Ureter (tissue), 1 donor: Measurements from ENCODE around the gene LCNL1. TPM values are rescaled to one million over a fixed set of nuclear protein-coding genes. Genes with fewer than 3 reads are reported as not detected.
"Not testable (repeated sequence)": the region's sequence is repeated elsewhere in the genome, so short reads cannot be mapped to it uniquely, and the experiment has no call there.

Experiments used
- DNase-seq: peaks from one replicate; pipeline ENCODE4 v3.0.0-alpha.2; 2020; ENCODE audit warnings: low spot score
- total RNA-seq: library from RNA; stranded (reverse); gene quantifications from one replicate; pipeline ENCODE4 v1.2.4, GENCODE V29; 2023
- donor health status: DM: yes; HTN: yes; CAD: no.

The LCNL1 gene
- total RNA-seq, 1 donor from 2014 or later = 1.7 TPM

DNA sequence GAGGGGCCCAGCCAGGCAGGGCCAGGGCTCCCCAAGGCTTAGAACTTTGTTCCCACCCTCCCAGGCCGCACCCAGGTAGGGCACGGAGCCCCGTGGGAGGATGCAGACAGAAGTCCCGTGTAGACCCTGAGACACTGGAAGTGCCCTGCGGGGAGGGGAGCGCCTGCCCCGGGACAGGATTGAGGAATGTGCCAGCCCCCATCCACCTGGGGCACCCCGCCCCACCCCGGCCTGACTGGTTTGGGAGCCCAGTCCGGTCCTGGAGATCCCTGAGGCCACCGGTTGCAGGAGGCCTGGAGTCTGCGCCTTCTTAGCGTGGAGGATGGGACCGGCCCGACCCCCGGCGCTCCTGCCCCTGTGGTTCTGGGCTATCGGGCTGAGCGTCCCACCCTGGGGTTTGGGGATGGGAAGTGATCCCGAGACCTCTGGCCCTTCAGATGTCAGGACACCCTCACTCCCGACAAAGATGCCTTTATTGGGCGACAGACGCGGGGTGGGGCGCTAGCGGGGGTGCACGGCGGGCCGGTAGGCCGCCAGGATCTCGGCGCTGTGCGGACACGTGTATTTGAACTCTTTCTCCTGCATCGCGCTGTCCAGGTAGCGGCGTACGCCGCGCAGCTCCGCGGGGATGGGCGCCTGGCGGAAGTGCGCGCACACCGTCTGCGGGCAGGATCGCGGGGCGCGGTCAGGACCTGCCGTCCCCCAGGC lies 11.5 kb downstream of the LCNL1 start:
- no peak for DNase-seq

DNA sequence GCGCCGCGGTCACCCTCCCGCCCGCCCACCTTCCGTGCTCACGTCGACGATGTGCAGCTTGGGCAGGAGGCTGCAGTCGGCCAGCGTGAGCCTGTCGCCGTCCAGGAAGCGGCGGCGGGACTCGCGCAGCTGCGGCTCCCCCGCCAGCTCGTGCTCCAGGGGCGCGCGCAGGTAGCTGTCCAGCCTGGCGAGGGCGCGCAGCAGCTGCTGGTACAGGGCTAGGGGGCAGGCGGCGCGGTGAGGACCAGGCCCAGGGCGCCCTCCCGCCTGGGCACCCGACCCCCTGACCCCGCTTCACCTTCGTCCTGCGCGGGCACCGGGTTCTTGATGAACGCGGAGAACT lies 12.1 kb downstream of the LCNL1 start:
- DNase-seq = no peak

DNA sequence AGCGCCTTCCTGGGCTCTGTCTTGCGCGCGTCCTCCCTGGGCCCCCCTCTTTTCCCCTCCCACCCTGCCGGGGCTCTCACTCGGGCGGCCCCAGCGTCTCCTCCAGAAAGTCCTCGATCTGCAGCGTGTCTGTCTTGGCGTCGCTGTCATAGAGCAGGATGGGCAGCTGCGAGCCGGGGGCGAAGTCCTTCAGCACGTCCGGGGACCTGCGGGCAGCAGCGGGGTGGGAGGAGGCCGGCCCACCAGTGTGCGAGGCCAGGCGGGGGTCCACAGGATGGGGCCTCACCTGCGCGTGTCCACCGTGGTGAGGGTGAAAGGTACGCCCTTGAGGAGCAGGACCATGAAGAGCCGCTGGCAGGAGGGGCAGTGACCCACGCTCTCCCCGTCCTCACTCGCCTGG lies 12.6 kb downstream of the LCNL1 start:
- DNase-seq = no peak

DNA sequence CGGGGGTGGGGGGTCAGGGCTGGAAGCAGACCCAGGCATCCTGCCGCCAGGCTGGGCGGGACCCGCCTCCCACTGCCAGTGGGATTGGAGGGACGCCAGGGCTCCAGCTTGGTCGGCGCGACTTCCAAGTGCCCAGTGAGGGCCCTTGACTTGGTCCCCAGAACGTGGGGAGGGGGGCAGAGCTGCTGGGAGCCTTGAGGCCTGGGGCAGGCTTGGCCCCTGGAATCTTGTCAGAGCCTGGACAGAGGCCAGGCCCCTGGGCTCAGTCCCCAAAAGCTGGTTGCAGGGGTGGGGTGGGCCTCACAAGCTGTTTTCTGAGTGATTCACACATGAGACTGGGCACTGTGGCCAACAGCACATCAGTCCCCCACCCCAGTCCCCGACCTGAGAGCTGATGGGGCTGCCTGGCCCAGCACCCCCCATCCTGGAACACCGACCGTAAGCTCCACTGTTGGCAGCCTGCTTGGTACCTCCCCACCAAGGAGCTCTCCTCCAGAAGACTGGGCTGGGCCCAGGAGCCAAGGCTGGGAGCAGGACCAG lies 13.0 kb downstream of the LCNL1 start:
- DNase-seq = no peak

DNA sequence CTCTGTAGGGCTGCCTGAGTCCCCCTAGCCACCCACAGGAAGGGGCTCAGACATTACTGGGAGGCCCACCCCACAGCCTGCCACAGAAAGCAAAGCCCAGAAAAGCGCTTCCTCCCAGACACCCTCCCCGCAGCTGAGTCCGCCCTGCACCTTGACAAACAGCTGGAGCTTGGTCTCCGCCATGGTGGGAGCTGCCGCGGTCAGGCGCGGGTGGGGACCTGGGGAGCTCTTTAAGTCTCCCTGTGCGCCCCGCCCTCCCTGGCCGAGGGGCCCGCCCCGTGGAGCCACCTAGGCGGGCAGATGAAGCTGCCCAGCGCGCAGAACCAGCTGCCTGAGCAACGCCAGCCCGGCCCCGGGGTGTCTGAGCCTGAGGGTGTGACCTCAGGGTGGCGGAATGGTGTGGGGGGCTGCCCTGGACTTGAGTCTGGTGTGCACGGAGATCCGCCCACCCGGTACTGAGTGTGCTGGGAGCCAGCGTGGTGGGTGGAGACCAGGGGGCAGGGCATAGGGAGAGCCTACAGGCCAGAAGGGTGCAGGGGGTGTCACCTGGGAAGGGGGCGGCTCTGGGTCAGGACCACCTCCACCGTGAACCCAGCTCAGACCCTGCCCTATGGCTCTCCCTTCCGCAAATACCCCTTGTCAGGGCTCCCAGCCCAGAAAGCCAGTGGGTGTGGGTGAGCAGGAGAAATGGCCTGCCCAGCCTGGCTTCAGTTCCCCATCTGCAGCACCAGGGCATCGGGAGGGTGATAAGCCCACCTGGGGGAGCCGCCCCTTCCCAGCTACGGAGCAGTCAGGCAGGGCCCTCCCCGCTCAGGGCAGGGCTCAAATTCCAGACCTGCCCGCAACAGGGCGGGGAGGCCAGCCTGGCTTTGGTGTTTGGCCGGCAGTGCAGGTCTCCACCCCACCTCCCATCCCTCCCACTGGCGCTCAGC lies 13.8 kb downstream of the LCNL1 start, which contains the start of gene CLIC3:
Gene CLIC3, minus strand, starts transcription at position 208 of the 932 bp plus-strand sequence. Its CDS starts 25 bp downstream, at position 183.
- no peak for DNase-seq

DNA sequence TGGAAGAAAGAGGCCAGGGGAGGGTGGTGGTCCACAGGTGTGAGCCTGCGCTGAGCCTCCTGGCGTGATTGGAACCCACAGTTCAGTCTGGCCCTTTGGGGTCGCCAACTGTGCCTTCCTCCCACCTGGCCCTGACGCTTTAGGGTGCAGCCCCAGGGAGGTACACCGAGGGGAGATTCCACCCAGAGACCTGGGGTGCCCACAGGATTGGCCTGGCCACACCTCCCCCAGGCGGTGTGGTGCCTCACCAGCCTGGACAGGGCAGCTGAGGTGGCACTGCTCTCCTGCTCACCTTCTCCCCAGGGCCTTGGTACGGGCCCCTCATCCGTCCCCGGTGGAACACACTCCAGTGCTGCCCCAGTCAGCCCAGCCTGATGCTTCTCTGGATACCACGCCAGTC lies 14.6 kb downstream of the LCNL1 start:
- DNase-seq = no peak

DNA sequence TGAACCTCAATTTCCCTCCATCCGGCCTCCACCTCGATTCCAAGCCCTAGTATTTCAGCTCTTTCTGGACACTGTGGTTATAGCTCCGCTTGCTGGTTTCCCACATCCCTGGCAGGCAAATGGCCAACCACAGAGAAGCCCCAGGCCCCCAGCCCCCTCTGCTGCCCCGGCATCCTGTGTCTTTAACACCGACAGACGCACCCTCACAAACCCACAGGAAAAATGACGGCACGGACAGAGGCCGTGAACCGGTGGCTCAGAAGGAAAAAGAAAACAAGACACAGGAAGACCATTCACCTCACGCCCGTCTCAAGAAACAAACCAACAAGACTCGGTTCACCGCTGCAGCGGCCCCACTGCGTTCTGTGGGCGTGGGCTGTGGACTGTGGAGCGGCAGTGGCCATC lies 15.0 kb downstream of the LCNL1 start:
- no peak for DNase-seq

DNA sequence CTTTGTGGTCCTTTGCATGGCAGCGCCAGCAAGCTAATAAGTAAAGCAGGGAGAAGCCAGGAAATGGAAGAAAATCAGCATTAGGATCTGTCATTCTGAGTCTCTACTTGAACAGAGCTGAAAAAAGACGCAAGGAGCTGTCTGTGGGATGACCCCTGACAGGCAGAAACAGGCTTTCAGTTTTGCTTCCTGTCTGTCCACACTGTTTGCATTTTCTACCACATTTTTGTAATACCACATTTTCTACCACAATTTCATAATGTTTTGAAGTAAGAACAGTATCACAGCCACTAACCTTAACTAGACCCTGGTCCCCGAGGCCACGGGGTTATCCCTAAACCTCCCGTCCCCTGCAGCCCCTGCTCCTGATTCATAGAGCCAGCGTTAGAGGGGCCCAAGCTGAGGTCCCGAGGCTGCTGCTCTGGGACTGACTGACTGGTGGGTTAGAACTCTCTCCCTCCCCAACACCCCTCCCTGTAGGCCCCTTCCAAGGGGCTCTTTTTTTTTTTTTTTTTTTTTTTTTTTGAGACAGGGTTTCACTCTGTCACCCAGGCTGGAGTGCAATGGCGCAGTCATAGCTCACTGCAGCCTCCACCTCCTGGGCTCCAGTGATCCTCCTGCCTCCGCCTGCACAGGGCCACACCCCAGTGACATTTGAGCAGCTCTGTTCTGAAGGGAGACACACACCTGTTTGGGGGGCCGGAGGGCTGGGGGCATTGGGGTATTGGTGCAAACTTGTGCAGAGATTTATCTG lies 17.6 kb downstream of the LCNL1 start:
- no peak for DNase-seq

DNA sequence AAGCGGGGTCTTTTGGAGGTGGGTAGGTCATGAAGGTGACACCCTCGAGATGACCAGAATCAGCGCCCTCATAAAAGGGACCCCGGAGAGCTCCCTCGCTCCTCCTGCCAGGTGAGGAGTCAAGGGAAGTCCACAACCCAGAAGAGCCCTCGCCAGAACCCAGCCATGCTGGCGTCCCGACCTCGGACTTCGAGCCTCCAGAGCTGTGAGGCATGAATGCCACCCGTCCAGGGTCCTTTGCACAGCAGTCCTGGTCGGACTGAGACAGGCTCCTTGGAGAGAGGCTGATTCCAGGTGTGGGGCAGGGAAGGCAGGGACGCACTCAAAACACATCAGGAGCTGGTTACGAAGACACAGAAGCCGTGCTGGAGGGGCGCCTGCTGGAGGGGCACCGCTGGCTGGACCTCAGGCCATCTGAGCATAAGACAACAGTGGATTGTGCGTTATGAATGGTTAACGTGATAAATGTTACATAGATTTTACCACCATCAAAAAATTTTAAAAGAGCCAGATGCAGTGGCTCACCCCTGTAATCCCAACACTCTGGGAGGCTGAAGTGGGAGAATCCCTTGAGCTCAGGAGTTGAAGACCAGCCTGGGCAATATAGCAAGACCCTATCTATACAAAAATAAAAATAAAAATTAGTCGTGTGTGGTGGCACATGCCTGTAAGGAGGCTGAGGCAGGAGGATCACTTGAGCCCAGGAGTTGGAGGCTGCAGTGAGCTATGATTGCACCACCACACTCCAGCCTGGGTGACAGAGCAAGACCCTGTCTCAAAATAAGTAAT lies 19.3 kb downstream of the LCNL1 start:
- DNase-seq = no peak

DNA sequence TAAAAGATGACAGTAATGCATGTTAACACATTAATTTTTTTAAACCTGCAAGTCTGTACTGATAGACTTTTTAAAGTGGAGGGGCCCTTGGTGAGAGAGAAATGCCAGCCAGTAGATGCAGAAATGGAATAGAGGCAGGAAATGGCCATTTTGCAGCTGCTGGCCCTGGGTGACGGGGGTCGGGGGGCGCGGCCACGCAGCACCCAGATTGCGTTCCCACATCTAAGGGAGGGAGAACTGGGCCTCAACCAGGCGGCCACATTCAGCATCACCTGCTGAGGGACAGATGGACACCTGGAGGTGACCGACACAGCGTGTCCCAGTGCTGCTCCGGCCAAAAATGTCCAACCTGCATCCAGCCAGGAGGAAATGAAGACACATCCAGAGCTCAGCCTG lies 19.9 kb downstream of the LCNL1 start:
- DNase-seq = no peak

DNA sequence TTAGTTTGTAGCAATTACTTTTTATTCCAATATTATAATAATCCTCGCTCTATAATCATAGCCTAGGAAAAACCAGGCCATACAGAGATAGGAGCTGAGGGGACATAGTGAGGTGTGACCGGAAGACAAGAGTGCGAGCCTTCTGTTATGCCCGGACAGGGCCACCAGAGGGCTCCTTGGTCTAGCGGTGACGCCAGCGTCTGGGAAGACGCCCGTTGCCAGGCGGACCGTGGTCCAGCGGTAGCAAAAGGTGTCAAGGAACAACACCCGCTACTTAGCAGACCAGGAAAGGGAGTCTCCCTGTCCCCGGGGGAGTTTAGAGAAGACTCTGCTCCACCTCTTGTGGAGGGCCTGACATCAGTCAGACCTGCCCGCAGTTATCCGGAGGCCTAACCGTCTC lies 21.5 kb downstream of the LCNL1 start:
- not testable (repeated sequence) for DNase-seq

DNA sequence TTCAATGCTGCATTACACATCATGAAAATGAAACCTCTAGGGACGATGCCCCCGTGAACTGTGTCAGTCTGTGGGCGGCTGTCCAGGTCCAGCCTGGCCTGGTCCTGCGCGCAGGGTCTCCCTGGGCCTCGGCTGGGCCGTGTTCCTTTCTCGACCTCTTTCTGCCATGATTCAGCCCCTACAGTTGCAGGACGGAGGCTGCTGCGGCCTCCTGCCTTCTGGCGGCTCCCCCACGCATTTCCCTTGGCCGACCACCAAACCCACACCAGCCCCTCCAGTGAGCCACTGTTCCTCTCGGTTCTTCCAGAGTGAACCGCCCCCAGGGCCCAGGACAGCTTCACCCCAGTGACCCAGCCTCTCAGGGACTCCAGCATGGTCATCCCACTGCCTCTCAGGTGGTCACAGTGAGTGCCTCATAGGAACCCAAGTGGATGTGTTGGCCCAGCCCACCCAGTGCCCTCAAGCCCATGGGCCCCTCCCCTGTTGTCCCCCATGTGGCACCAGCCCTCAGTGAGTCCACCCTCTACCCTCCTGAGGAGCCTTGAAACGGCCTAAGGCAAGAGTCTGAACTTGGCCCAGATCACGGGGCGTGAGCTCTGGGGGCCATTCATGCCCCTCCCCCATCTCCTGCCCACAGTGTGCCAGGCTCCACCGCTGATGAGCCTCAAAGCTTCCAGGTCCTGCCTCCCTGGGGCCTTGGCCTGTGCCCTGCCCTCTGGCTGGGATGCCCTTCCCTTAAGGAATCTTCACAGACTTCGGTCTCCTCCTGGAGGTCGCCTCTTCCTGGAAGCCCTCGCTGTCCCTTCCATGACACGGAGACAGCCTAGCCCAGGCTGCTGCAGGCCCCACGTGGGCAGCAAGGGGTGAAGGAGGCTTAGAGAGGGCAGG lies 23.6 kb downstream of the LCNL1 start:
- DNase-seq = no peak

DNA sequence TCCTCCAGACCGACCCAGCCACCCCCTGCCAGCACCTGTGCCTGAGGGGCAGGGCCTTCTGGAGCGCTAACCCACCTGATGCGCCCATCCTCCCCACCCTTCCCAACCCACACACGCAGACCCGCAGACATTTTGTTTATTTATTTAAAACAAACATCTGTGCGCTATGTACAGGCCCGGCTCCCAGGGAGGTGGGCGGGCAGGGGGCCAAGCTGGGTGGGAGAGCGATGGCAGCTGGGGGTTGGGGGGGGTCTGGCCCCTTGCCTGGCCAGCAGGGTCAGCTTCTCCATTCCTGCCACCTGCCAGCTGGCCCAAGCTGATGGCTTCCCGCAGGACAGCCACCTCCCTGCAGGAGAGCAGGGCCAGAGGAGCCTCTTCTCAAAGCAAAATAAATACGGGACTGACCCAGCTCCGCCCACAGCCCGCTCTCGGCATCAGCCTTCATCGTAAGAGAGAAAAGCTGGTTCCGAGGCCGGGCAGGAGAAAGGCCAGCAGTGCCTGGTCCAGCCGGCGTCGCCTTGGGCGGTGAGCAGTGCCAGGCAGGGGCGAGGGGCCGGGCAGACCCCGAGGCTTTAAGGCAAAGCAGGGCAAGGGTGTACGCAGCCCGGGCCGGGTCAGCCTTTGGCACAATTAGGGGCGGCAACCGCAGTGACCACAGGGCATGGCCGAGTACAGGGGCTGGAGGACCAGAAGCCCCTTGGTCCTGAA lies 24.5 kb downstream of the LCNL1 start:
- DNase-seq = no peak

DNA sequence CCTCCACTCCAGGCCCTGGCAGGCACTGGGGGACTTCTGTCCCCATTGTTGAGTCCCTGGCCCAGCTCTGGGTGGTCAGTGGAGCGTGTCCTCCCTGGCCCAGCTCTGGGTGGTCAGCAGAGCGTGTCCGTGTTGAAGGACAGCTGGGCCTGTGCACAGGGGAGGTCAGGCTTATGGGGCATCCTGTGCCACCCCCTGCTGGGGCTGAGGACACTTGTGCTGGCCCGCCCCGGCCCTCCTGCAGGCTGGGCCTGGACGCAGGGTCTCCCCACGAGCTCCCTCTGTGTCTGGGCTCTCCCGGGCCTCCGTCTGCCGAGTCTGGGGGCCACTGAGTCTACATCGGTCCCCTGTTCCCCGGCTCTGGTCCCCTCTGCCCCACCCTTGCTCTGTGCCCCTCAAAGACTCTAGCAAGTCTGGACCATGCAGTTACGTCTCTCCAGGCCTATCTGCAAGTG lies 25.1 kb downstream of the LCNL1 start:
- DNase-seq = no peak

DNA sequence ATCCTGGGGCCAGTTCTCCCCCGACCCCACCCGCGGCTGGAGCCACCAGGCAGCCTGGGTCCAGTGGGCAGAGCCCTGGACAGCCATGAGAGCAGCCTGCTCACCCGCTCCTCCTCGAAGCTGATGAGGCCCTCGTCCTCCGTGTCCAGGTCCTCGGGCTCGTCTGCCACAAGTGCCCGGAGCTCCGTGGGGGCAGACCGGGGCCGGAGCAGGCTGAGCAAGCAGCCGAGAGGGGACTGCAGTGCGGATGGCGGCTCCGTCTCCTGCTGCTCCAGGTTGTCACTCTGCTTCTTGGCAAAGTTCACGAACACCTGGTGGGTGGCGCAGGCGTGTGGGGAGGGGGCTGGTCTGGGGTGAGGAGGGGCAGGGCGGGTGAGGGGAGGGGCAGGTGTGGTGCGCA lies 25.5 kb downstream of the LCNL1 start:
- no peak for DNase-seq

DNA sequence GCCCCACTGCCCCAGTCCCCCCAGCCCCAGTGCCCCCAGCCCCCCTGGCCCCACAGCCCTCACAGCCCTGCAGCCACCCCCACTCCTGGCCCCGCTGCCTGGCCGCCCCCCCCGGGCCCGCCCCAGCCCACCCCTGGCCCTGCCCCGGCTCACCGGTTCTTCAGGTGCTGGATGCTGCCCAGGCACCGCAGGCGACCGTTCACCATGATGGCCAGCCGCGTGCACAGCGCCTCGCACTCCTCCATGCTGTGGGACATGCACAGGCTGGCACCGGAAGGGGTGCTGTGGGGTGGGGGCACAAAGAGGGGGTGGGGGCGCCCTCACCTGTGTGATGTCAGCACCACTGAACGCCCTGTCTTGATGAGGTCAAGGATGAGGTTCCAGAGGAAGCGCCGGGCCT lies 26.4 kb downstream of the LCNL1 start:
- no peak for DNase-seq

DNA sequence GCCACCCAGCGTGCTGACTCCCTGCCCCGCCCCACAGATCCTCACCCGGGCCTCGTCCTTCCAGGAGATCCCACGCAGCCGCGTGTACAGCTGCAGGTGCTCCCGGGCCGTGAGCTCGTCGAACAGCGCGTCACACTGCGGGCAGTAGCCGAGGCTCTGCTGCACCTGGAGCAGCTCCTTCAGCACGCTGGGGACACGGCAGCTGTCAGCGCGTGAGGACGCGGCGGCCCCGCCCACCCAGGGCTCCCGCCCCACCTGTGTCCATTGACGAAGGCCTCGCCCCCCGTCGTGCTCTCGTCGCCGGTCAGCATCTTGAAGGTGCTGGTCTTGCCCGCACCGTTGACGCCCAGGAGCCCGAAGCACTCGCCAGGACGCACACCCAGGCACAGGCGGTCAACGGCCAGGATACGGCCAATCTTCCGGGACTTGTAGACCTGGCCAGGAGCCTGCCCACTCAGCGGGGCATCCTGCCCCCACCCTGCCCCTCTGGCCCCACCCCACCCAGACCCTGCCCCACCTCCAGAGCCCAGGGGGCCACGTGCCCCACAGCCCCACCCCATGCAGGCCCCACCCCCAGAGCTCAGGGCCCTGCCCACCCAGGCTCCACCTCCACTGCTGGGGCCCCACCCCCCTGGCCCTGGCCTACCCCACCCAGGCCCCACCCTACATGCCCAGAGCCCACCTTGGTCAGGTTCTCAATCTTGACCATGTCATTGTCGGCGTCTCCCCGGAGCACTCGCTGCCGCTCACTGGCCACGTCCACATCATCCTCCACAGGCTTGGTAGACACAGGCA lies 27.3 kb downstream of the LCNL1 start:
- DNase-seq = no peak

DNA sequence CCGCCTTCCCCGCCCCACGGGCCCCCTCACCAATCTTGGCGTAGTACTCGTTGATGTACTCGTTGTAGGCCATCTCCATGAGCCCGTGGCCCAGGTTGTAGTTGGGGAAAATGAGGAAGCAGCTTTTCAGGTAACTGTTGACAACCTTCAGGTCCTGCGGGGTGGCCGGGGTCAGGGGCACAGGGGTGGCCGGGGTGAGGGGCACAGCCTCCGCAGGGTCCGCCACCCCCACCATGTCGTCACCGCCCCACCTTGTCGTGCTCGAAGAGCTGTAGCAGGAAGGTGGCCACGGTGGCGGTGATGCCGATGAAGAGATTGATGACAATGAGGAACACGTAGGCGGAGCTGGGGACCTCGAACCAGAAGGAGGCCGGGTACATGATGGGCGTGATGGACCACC lies 28.4 kb downstream of the LCNL1 start:
- DNase-seq = no peak
